Body of pancreas (tissue), 4 donors: ENCODE results near the gene NOP9.

ENCODE experiments used
- CTCF ChIP-seq, 7 experiments: fragments of 450-650 bp in 4 of 7; fragments of 200-600 bp in 3 of 7; sonication (generic) in 3 of 7; IDR thresholded peaks; one replicate each; pipeline ENCODE4 v1.5.1; 2016 to 2019; ENCODE audit warnings: antibody characterized with exemption in 7 of 7
- POLR2A ChIP-seq, 3 donors: fragments of 450-650 bp; IDR thresholded peaks; one replicate each; pipeline ENCODE4 v1.6.1; 2016; ENCODE audit warnings: antibody characterized with exemption in 3 of 3, mild to moderate bottlenecking in 2 of 3

GRCh38 chr14:24284501-24285035 is 15.1 kb upstream of the NOP9 start:
- TF ChIP-seq CTCF (IDR thresholded peaks at IDR 0.05) (no peak), POLR2A (IDR thresholded peaks at IDR 0.05) (no peak)
